ENCODE measurements around the gene KCNV2. TPM values are rescaled to one million over a fixed set of nuclear protein-coding genes. Genes with fewer than 3 reads are reported as not detected.

The KCNV2 gene
- total RNA-seq, 1 donor from 2014 or later = not detected

DNA sequence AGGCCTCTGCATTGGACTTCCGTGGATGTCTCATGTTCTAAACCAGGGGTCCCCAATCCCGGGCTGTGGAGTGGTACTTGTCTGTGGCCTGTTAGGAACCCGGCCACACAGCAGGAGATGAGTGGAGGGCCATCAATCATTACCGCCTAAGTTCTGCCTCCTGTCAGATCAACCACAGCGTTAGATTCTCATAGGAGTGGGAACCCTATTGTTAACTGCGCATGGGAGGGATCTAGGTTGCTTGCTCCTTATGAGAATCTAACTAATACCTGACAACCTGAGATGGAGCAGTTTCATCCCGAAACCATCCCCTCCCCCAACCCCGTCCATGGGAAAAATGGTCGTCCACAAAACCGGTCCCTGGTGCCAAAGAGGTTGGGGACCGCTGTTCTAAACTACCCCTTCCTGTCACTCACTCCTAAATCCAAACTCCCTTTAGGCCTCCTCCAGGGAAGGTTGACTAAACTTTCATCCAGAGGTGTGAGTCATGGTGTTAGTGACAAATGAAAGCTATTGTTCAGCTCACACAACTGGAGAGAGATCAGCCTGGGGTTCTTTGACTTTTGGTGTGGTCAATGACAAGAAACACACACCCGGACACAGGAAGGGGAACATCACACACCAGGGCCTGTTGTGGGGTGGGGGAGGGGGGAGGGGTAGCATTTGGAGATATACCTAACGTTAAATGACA, 9.5 kb downstream of the KCNV2 start:
- no peak for DNase-seq
- intact Hi-C loops (cut with micrococcal nuclease) = loop anchor here (5.0 kb wide), 1 partner anchor 104 kb away; the partner anchor contains the start of gene VLDLR
- Mint-ChIP-seq H3K4me1 (peaks cover 4% of the 10 kb centered on the region), H3K27ac (no peak overlapping the region), H3K4me3 (no peak overlapping the region), H3K9me3 (no peaks in the 10 kb centered on the region), H3K27me3 (no peaks in the 10 kb centered on the region), H3K36me3 (ENCODE audit: low read depth) (no peaks in the 10 kb centered on the region)

GRCh38 chr9:2727374-2727773, 10.1 kb downstream of the KCNV2 start:
- H3K27ac Mint-ChIP-seq = no peak overlapping the region
- intact Hi-C loops (cut with micrococcal nuclease) = loop anchor here (5.0 kb wide), 1 partner anchor 105 kb away; the partner anchor contains the start of gene VLDLR

GRCh38 chr9:2727966-2728613, 10.8 kb downstream of the KCNV2 start:
- intact Hi-C loops (cut with micrococcal nuclease) = loop anchor here (5.0 kb wide), 1 partner anchor 106 kb away; the partner anchor contains the start of gene VLDLR
- Mint-ChIP-seq H3K27me3 (no peaks in the 10 kb centered on the region), H3K36me3 (ENCODE audit: low read depth) (no peaks in the 10 kb centered on the region), H3K9me3 (no peaks in the 10 kb centered on the region), H3K27ac (no peak overlapping the region), H3K4me3 (no peak overlapping the region), H3K4me1 (peaks cover 4% of the 10 kb centered on the region)
- peak; percentile 68 for DNase-seq

More at GRCh38 chr9:2727374-2727773, 10.1 kb downstream of the KCNV2 start:
- DNase-seq = no peak
- Mint-ChIP-seq H3K4me1 (peaks cover 4% of the 10 kb centered on the region), H3K36me3 (ENCODE audit: low read depth) (no peaks in the 10 kb centered on the region), H3K27me3 (no peaks in the 10 kb centered on the region), H3K4me3 (no peak overlapping the region), H3K9me3 (no peaks in the 10 kb centered on the region)

GRCh38 chr9:2729003-2729402, 11.7 kb downstream of the KCNV2 start:
- no peaks in the 10 kb centered on the region for H3K27me3 Mint-ChIP-seq
- peaks cover 4% of the 10 kb centered on the region for H3K4me1 Mint-ChIP-seq
- no peaks in the 10 kb centered on the region for H3K9me3 Mint-ChIP-seq
- H3K36me3 Mint-ChIP-seq (ENCODE audit: low read depth) = no peaks in the 10 kb centered on the region
- no peak overlapping the region for H3K4me3 Mint-ChIP-seq
- intact Hi-C loops (cut with micrococcal nuclease) = loop anchor here (5.0 kb wide), 1 partner anchor 107 kb away; the partner anchor contains the start of gene VLDLR
- H3K27ac Mint-ChIP-seq = no peak overlapping the region
- no peak for DNase-seq

DNA sequence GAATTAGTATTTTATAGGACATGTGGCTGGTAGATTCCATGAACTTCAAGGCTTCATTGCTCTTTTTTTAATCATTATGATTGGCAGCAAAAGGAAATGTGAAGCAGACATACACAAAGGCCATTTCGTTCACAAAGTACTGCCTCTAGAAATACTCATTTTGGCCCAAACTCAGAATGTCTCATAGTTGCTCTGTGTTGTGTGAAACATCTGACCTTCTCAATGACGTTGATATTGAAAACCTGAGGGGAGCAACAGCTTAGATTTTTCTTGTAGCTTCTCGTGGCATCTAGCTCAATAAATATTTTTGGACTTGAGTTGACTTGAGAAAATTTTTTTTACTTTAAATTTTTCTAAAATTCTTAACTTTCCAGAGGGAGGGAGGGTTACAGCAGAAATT, 12.4 kb downstream of the KCNV2 start:
- H3K27me3 Mint-ChIP-seq = no peaks in the 10 kb centered on the region
- H3K9me3 Mint-ChIP-seq = no peaks in the 10 kb centered on the region
- peaks cover 4% of the 10 kb centered on the region for H3K4me1 Mint-ChIP-seq
- peaks cover 2% of the 10 kb centered on the region for H3K36me3 Mint-ChIP-seq (ENCODE audit: low read depth)
- H3K27ac Mint-ChIP-seq = no peak overlapping the region
- no peak for DNase-seq
- intact Hi-C loops (cut with micrococcal nuclease) = loop anchor here (5.0 kb wide), 1 partner anchor 107 kb away; the partner anchor contains the start of gene VLDLR
- no peak overlapping the region for H3K4me3 Mint-ChIP-seq

DNA sequence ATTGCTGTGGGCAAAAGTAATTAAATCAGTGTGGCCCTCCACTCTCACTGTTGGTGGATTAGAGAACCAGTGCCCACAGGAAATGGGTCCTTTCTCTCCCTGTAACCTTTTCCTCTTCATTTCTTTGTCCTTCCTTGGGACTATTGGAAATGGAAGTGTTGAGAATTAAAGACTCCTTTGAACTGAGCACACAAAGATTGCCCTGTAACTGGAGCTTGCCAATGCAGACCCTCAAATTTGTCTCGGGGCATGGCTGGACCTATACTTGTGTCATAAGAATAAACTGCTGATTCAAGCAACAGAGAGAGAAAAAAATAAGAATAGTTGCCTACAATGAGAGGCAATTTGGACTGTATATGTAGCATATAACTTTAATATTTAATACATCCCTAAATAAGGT, 13.7 kb downstream of the KCNV2 start:
- Mint-ChIP-seq H3K4me3 (no peak overlapping the region), H3K36me3 (ENCODE audit: low read depth) (peaks cover 2% of the 10 kb centered on the region), H3K9me3 (no peaks in the 10 kb centered on the region), H3K27ac (no peak overlapping the region), H3K4me1 (peaks cover 4% of the 10 kb centered on the region), H3K27me3 (no peaks in the 10 kb centered on the region)
- intact Hi-C loops (cut with micrococcal nuclease) = no loop called here
- DNase-seq = no peak

GRCh38 chr9:2732492-2732891, 15.2 kb downstream of the KCNV2 start:
- Mint-ChIP-seq H3K9me3 (no peaks in the 10 kb centered on the region), H3K36me3 (ENCODE audit: low read depth) (peaks cover 2% of the 10 kb centered on the region), H3K4me3 (no peak overlapping the region), H3K27me3 (no peaks in the 10 kb centered on the region), H3K4me1 (peaks cover 4% of the 10 kb centered on the region), H3K27ac (no peak overlapping the region)
- DNase-seq = no peak
- intact Hi-C loops (cut with micrococcal nuclease) = no loop called here

- H3K4me1 Mint-ChIP-seq = peaks cover 5% of the 10 kb centered on the region
- peaks cover 4% of the 10 kb centered on the region for H3K36me3 Mint-ChIP-seq (ENCODE audit: low read depth)
- DNase-seq = no peak
- no peak overlapping the region for H3K4me3 Mint-ChIP-seq
- no peaks in the 10 kb centered on the region for H3K9me3 Mint-ChIP-seq
- intact Hi-C loops (cut with micrococcal nuclease) = no loop called here
- no peak overlapping the region for H3K27ac Mint-ChIP-seq
- H3K27me3 Mint-ChIP-seq = no peaks in the 10 kb centered on the region
Measured at GRCh38 chr9:2740616-2741015, 23.3 kb downstream of the KCNV2 start.

- Mint-ChIP-seq H3K27ac (no peak overlapping the region), H3K9me3 (no peaks in the 10 kb centered on the region), H3K4me1 (peaks cover 5% of the 10 kb centered on the region), H3K36me3 (ENCODE audit: low read depth) (peaks cover 8% of the 10 kb centered on the region), H3K4me3 (no peak overlapping the region), H3K27me3 (no peaks in the 10 kb centered on the region)
- intact Hi-C loops (cut with micrococcal nuclease) = no loop called here
- no peak for DNase-seq
Measured at GRCh38 chr9:2741441-2742158, 24.3 kb downstream of the KCNV2 start.

DNA sequence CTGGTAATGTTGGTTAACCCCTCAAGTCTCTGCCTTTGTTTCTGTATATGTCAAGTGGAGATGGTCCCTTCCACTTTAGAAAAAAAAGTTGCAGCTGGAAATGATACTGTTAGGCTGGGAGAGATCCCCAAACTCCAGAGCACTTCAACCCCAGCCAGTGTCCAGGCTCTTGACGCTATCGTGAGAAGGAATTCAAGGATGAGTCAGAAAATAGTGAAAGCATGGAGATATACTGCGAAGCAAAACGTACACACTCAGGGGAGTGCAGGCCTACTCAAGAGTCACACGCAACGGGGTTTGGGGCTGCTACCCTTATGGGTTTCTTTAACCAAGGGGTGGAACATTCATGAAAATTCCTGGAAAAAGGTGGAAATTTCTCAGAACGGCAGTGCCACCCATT, 24.9 kb downstream of the KCNV2 start:
- Mint-ChIP-seq H3K36me3 (ENCODE audit: low read depth) (peaks cover 8% of the 10 kb centered on the region), H3K27me3 (no peaks in the 10 kb centered on the region)

DNA sequence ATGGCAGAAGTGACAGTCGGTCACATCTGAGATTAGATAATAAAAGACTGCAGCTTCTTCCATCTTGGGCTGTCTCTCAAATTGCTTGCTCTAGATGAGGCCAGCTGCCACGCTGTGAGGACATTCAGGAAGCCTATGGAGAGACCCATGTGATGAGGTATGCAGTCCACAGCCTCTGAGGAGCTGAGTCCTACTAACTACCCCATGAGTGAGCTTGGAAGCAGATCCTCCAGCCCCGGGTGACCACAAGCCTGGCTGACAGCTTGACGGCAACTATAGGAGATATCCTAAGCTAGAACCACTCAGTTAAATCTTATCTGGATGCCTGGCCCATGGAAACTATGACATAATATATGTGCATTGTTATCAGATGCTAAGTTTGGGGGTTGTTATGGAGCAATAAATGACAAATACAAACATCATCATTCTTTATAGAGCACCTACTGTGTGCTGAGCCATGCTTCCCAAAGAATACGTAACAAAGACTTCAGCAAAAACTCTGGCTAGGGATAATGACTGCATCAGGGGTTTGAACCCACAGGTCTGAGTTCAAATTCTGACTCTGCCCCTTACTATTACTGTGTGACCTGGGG, 26.7 kb downstream of the KCNV2 start:
- no peak for DNase-seq
- Mint-ChIP-seq H3K9me3 (no peaks in the 10 kb centered on the region), H3K27ac (no peak overlapping the region), H3K27me3 (no peaks in the 10 kb centered on the region), H3K4me1 (peaks cover 5% of the 10 kb centered on the region), H3K36me3 (ENCODE audit: low read depth) (peaks cover 8% of the 10 kb centered on the region), H3K4me3 (no peak overlapping the region)
- intact Hi-C loops (cut with micrococcal nuclease) = no loop called here

More for the DNA sequence above, 24.9 kb downstream of the KCNV2 start:
- H3K4me3 Mint-ChIP-seq = no peak overlapping the region
- H3K4me1 Mint-ChIP-seq = peaks cover 5% of the 10 kb centered on the region
- intact Hi-C loops (cut with micrococcal nuclease) = no loop called here
- no peak overlapping the region for H3K27ac Mint-ChIP-seq
- no peak for DNase-seq
- H3K9me3 Mint-ChIP-seq = no peaks in the 10 kb centered on the region

GRCh38 chr9:2745560-2746380, 28.5 kb downstream of the KCNV2 start:
- no peak overlapping the region for H3K4me3 Mint-ChIP-seq
- H3K27ac Mint-ChIP-seq = no peak overlapping the region
- peaks cover 5% of the 10 kb centered on the region for H3K4me1 Mint-ChIP-seq
- H3K27me3 Mint-ChIP-seq = no peaks in the 10 kb centered on the region
- no peaks in the 10 kb centered on the region for H3K9me3 Mint-ChIP-seq
- intact Hi-C loops (cut with micrococcal nuclease) = no loop called here
- H3K36me3 Mint-ChIP-seq (ENCODE audit: low read depth) = peaks cover 17% of the 10 kb centered on the region
- DNase-seq = no peak

- Mint-ChIP-seq H3K4me1 (peaks cover 14% of the 10 kb centered on the region), H3K9me3 (peaks cover 10% of the 10 kb centered on the region), H3K36me3 (ENCODE audit: low read depth) (peaks cover 32% of the 10 kb centered on the region), H3K27ac (no peak overlapping the region), H3K4me3 (no peak overlapping the region), H3K27me3 (no peaks in the 10 kb centered on the region)
- intact Hi-C loops (cut with micrococcal nuclease) = no loop called here
- no peak for DNase-seq
Measured at GRCh38 chr9:2749485-2749884, 32.2 kb downstream of the KCNV2 start.

Data from activated CD4-positive, alpha-beta T cell treated with anti-CD3 and anti-CD28 coated beads, Interleukin-2, amount 10 ng/mL, durations not matched to agents 24 days and 14 days (primary cell).